Activated naive CD4-positive, alpha-beta T cell treated with anti-CD3 and anti-CD28 coated beads, Interleukin-2, amount 10 ng/mL, durations not matched to agents 5 hours and 36 hours (primary cell): Measurements from ENCODE around the gene SAMD13. TPM values are rescaled to one million over a fixed set of nuclear protein-coding genes. Genes with fewer than 3 reads are reported as not detected.

Experiments
- total RNA-seq, 2 experiments: library from RNA; stranded (reverse); gene quantifications; one replicate each; pipeline ENCODE4 v1.2.3, GENCODE V29; 2021

Gene SAMD13
- total RNA-seq = under 1 TPM; 0.24 to 0.40 TPM

GRCh38 chr1:84301004-84301784 is at the start of gene SAMD13:
Gene SAMD13 (plus strand): TSS chr1:84301708. CDS start chr1:84303235, 1,527 bp downstream.

GRCh38 chr1:84398175-84399155 is 97.0 kb downstream of the SAMD13 start, which contains the start of gene DNASE2B:
Gene DNASE2B (plus strand): TSS chr1:84398484. CDS start chr1:84398565, 81 bp downstream.

Other genes starting within 250 kb of the SAMD13 start
- 100 to 1,000 TPM; 110 to 111 TPM for gene PRKACB, start 157.4 kb upstream of the SAMD13 start, total RNA-seq
- gene DNASE2B, start 96.8 kb downstream of the SAMD13 start, total RNA-seq = not detected
- gene RPF1, start 177.6 kb downstream of the SAMD13 start, total RNA-seq = 10 to 100 TPM; 38.0 to 42.5 TPM
- 1 to 10 TPM; 2.7 to 3.5 TPM for gene SPATA1, start 204.7 kb downstream of the SAMD13 start, total RNA-seq
- gene GNG5, start 204.9 kb downstream of the SAMD13 start, total RNA-seq = 10 to 100 TPM; 82.1 to 85.0 TPM